ENCODE data around the gene TMEM143. TPM values are rescaled to one million over a fixed set of nuclear protein-coding genes. Genes with fewer than 3 reads are reported as not detected.

Gene TMEM143
- total and polyA plus RNA-seq, 10 of the 15 experiments (the other 5 are each of a cell fraction or from before 2014, with no cell fraction given) = 1.5 to 19.5 (median 10.1) TPM

DNA sequence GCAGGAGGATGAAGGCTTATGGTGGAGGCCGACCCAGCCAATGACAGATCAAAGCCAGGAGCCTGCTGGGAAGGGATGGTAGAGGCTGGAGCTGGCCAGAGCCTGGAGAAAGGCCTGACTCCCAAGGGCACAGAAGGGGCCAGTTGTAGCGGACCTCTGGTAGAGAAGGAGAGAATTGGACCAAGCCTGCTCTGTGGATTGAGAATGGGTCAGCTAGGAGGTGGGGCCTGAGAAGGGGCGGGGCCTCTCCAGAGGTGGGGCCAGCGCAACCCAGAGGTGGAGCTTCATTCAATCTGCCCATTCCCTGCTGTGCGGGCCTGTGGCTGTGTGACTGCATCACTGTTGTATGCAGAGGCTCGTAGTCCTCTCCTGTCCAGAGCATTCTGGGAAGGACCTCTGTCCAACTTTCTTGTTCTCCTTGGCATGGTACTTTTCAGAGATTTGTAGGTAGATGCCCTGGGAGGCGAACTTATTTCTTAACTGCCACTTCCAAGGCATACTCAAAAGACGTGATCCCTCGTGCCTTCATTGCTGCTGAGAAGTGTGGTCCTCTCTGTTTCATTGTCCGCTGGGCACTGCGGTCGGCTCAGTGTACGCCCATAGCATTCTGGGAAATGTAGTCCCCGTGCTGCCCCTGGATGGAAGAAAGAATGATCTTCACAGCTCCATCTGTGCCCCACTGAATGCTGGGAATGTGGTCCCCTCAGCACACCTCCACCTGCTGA is 36.4 kb upstream of the TMEM143 start:
- Histone ChIP-seq H4K20me1 (ENCODE audit: control insufficient read depth, insufficient read depth) (no peaks in the 10 kb centered on the region), H3K4me3 (no peak overlapping the region), H3K4me1 (ENCODE audit: control insufficient read depth, insufficient read depth, low read length) (peaks cover 11% of the 10 kb centered on the region), H3K27me3 (replicated peaks in 1 of 2; ENCODE audit: control insufficient read depth in 2 of 2, insufficient read depth in 2 of 2, low read length in 1 of 2) (peaks cover 3 to 5% of the 10 kb centered on the region in 2 experiments; a peak in 3 of 4 replicates), H3K36me3 (ENCODE audit: control insufficient read depth in 2 of 2, insufficient read depth in 2 of 2, low read length in 1 of 2) (no peaks in the 10 kb centered on the region), H3K79me2 (ENCODE audit: control insufficient read depth, insufficient read depth, low read length) (no peaks in the 10 kb centered on the region), H3K4me2 (ENCODE audit: control insufficient read depth, insufficient read depth) (no peak overlapping the region; the same call in 1 of the 2 replicates), H3K9me3 (replicated peaks; ENCODE audit: control insufficient read depth, insufficient read depth, low read length) (no peaks in the 10 kb centered on the region), H2AFZ (ENCODE audit: control insufficient read depth, low read depth, low read length) (peak overlapping the region; percentile 28; the same call in 1 of the 2 replicates), H3K27ac (ENCODE audit: control insufficient read depth, insufficient read depth) (no peak overlapping the region), H3K9ac (ENCODE audit: control insufficient read depth, insufficient read depth, low read length) (no peak overlapping the region)
- TF ChIP-seq PML (IDR thresholded peaks at IDR 0.05; ENCODE audit: low read length) = no peak
- no peak for TF ChIP-seq ZNF217 (IDR thresholded peaks at IDR 0.05)
- TF ChIP-seq SIX5 (IDR thresholded peaks at IDR 0.05; ENCODE audit: low read depth, low read length, severe bottlenecking) = peak; percentile 61
- peak; percentile 58 for TF ChIP-seq RUNX3 (IDR thresholded peaks at IDR 0.05; ENCODE audit: low read length)
- no peak for TF ChIP-seq SPI1 (IDR thresholded peaks at IDR 0.05; ENCODE audit: borderline replicate concordance, insufficient read depth, low read depth, low read length)
- TF ChIP-seq ZNF24 (IDR thresholded peaks at IDR 0.05) = no peak
- no peak for TF ChIP-seq NFXL1 (IDR thresholded peaks at IDR 0.05; ENCODE audit: borderline replicate concordance)
- DNase-seq (ENCODE audit: low read depth, low spot score) (no peak), ATAC-seq (peak; percentile 48), FAIRE-seq (no peak)
- BruUV-seq (replicated peaks) = no TSS peak
- RAD21 ChIA-PET (ENCODE audit: unreplicated experiment) = no interaction called here
- in situ Hi-C loops (cut with MboI) (no loop called here), intact Hi-C loops (cut with micrococcal nuclease; ENCODE audit: unreplicated experiment) (no loop called here)
- 39% methylated on average over 14 of the region's 14 CpGs for WGBS (ENCODE audit: insufficient coverage, insufficient replicate concordance, low lambda C conversion rate, missing lambda C conversion rate)
- CTCF ChIA-PET = interaction anchor here (0.6 to 2.7 kb wide), 2 partner anchors 9 to 201 kb away, joined by 3 to 17 read pairs; partner anchors contain the start of gene KDELR1
- SMC1A ChIA-PET (ENCODE audit: uncharacterized antibody, unreplicated experiment) = no interaction called here
- POLR2A ChIA-PET = interaction anchor here (0.8 to 1.3 kb wide), 2 partner anchors 9 to 37 kb away, joined by 3 read pairs; partner anchors contain the start of gene KDELR1

Data from GM12878 (cell line).